Endothelial cell of umbilical vein (primary cell): ENCODE measurements around the gene KRTAP4-5. TPM values are rescaled to one million over a fixed set of nuclear protein-coding genes. Genes with fewer than 3 reads are reported as not detected.
"Not testable (repeated sequence)": the region's sequence is repeated elsewhere in the genome, so short reads cannot be mapped to it uniquely, and the experiment has no call there.

Experiments used
- BruUV-seq: library from RNA; stranded (reverse); fragments of 400-500 nt; replicated peaks from 2 replicates; lab custom pipeline; 2021; lab: Mats Ljungman, UMichigan
- CTCF ChIA-PET: fragments of 300-600, 350-600 bp; sonication (Branson Sonifier 250); formaldehyde crosslinking; loops from one replicate; lab custom pipeline; 2021; ENCODE audit warnings: antibody characterized with exemption, inconsistent platforms; lab: Charles Lee
- POLR2A ChIA-PET: fragments of 300-600, 350-600 bp; sonication (Branson Sonifier 250); formaldehyde crosslinking; loops from one replicate; lab custom pipeline; 2021; ENCODE audit warnings: antibody characterized with exemption, inconsistent platforms; lab: Charles Lee
- DNase-seq: peaks from one replicate; pipeline ENCODE4 v3.0.0-alpha.2; 2011; ENCODE audit warnings: low read depth, low spot score
- FAIRE-seq: peaks from 2 replicates; lab custom pipeline; 2011; peaks lifted over from hg19 to GRCh38; lab: Jason Lieb, UNC
- H2AFZ ChIP-seq: 2 replicates; pipeline ENCODE4 v1.6.0; 2012; ENCODE audit warnings: low read depth, low read length, control low read depth, inconsistent platforms
- H3K27ac ChIP-seq: 2 replicates; pipeline ENCODE4 v1.5.1; 2011; ENCODE audit warnings: low read depth, mild to moderate bottlenecking, control low read depth, low read length, moderate library complexity; ENCODE audit not compliant: insufficient read depth
- H3K27me3 ChIP-seq, 2 experiments: 2 replicates each; pipeline versions ENCODE4 v1.6.0 to v1.6.1; 2011; ENCODE audit warnings: low read length in 2 of 2, mixed read lengths in 1 of 2; ENCODE audit not compliant: control insufficient read depth in 2 of 2, insufficient read depth in 2 of 2
- H3K36me3 ChIP-seq, 2 experiments: 2 replicates in 1 of 2; 3 replicates in 1 of 2; pipeline ENCODE4 v1.5.1; 2011; ENCODE audit warnings: low read length in 2 of 2, mild to moderate bottlenecking in 1 of 2, moderate library complexity in 1 of 2; ENCODE audit not compliant: control insufficient read depth in 2 of 2, insufficient read depth in 2 of 2; ENCODE audit errors: extremely low read depth in 1 of 2
- H3K4me1 ChIP-seq: 3 replicates; pipeline ENCODE4 v1.5.1; 2011; ENCODE audit warnings: mild to moderate bottlenecking, low read length; ENCODE audit not compliant: control insufficient read depth, insufficient read depth; ENCODE audit errors: extremely low read depth
- H3K4me2 ChIP-seq: 2 replicates; pipeline ENCODE4 v1.6.1; 2011; ENCODE audit warnings: low read length, control low read depth, mixed read lengths; ENCODE audit not compliant: insufficient read depth
- H3K4me3 ChIP-seq, 3 experiments: fragments of 200-600 bp in 1 of 3; sonication (generic), shearing (Covaris generic) in 1 of 3; replicated peaks in 1 of 3; 2 replicates each; pipeline ENCODE4 v1.5.1; 2011 to 2016; ENCODE audit warnings: control low read depth in 3 of 3, low read length in 3 of 3, mild to moderate bottlenecking in 2 of 3, inconsistent platforms in 1 of 3, low read depth in 1 of 3, moderate library complexity in 1 of 3; ENCODE audit not compliant: insufficient read depth in 1 of 3
- H3K79me2 ChIP-seq: 2 replicates; pipeline ENCODE4 v1.6.0; 2012; ENCODE audit warnings: low read length, inconsistent platforms; ENCODE audit not compliant: control insufficient read depth, insufficient read depth
- H3K9ac ChIP-seq: replicated peaks from 2 replicates; pipeline ENCODE3; 2011; ENCODE audit warnings: low read length, control low read depth; ENCODE audit not compliant: insufficient read depth; ENCODE audit errors: extremely low read depth
- H3K9me1 ChIP-seq: replicated peaks from 3 replicates; pipeline ENCODE4 v1.6.0; 2011; ENCODE audit warnings: mild to moderate bottlenecking, low read length; ENCODE audit not compliant: control insufficient read depth, insufficient read depth; ENCODE audit errors: extremely low read depth
- H3K9me3 ChIP-seq: replicated peaks from 2 replicates; pipeline ENCODE4 v1.5.1; 2012; ENCODE audit warnings: low read length, inconsistent platforms; ENCODE audit not compliant: control insufficient read depth, insufficient read depth
- H4K20me1 ChIP-seq: replicated peaks from 2 replicates; pipeline ENCODE3; 2011; ENCODE audit warnings: mild to moderate bottlenecking, low read length; ENCODE audit not compliant: control insufficient read depth, insufficient read depth; ENCODE audit errors: extremely low read depth
- EZH2 ChIP-seq: IDR thresholded peaks from 2 replicates; pipeline ENCODE4 v1.6.1; 2012; ENCODE audit warnings: borderline replicate concordance, low read depth, mild to moderate bottlenecking, moderate library complexity, low read length, inconsistent platforms; ENCODE audit not compliant: severe bottlenecking
- FOS ChIP-seq: IDR thresholded peaks from 2 replicates; pipeline ENCODE4 v1.6.1; 2011; ENCODE audit warnings: mild to moderate bottlenecking, low read length, moderate library complexity, borderline replicate concordance; ENCODE audit not compliant: insufficient read depth
- GATA2 ChIP-seq: IDR thresholded peaks from 2 replicates; pipeline ENCODE4 v1.7.0; 2011; ENCODE audit warnings: low read depth, mild to moderate bottlenecking, moderate library complexity, mixed read lengths, low read length; ENCODE audit not compliant: insufficient read length, insufficient read depth
- JUN ChIP-seq: IDR thresholded peaks from 2 replicates; pipeline ENCODE4 v1.6.1; 2011; ENCODE audit warnings: borderline replicate concordance, low read depth; ENCODE audit not compliant: insufficient read length, insufficient read depth
- MYC ChIP-seq: IDR thresholded peaks from one replicate; pipeline ENCODE4 v1.6.1; 2011; ENCODE audit warnings: mild to moderate bottlenecking, low read depth, low read length
- POLR2A ChIP-seq: IDR thresholded peaks from 2 replicates; pipeline ENCODE4 v1.6.1; 2012; ENCODE audit warnings: low read depth, mild to moderate bottlenecking, control low read depth, low read length
- POLR2AphosphoS5 ChIP-seq: IDR thresholded peaks from 2 replicates; pipeline ENCODE4 v1.6.1; 2012; ENCODE audit warnings: low read depth, mild to moderate bottlenecking, control low read depth, low read length, moderate library complexity; ENCODE audit not compliant: insufficient read depth
- dilution Hi-C: fragments of 300-500 bp; cut with MboI; formaldehyde crosslinking; loops from one replicate; pipeline ENCODE4 v1.15.0; 2019; ENCODE audit warnings: low sequenced_read_pairs; ENCODE audit not compliant: extremely low pct_ligation_motif_present
- intact Hi-C: fragments of 100-400 bp; cut with micrococcal nuclease; formaldehyde crosslinking; loops from one replicate; pipeline ENCODE4 v1.10.0; 2022
- polyA plus RNA-seq, 4 experiments: library from polyadenylated mRNA; depleted of rRNA in 3 of 4; stranded (reverse) in 3 of 4; unstranded in 1 of 4; fragments of >200 nt; gene quantifications; 2 replicates each; pipeline versions ENCODE4 v1.2.1 to v1.2.3, GENCODE V29; 2011 to 2012; ENCODE audit warnings: missing spikeins in 1 of 4
- total RNA-seq: library from RNA; stranded (reverse); gene quantifications from 2 replicates; pipeline ENCODE4 v1.2.3, GENCODE V29; 2021
- TF ChIP-seq, protein P1 (sequence below), 2 donors: IDR thresholded peaks; 1 replicate in 1 of 2; 2 replicates in 1 of 2; pipeline ENCODE4 v1.5.1; 2011; ENCODE audit warnings: low read length in 2 of 2, mild to moderate bottlenecking in 2 of 2, moderate library complexity in 2 of 2, control low read depth in 1 of 2, inconsistent platforms in 1 of 2, low read depth in 1 of 2; ENCODE audit not compliant: insufficient read depth in 1 of 2; ENCODE audit errors: extremely low read depth in 1 of 2
- TF ChIP-seq, protein P2 (sequence below): IDR thresholded peaks from 2 replicates; pipeline ENCODE4 v1.6.1; 2011; ENCODE audit not compliant: insufficient read depth, insufficient read length

The KRTAP4-5 gene
- total and polyA plus RNA-seq, 2 donors (not counting 3 experiments of a cell fraction or from before 2014, with no cell fraction given): not detected

DNA sequence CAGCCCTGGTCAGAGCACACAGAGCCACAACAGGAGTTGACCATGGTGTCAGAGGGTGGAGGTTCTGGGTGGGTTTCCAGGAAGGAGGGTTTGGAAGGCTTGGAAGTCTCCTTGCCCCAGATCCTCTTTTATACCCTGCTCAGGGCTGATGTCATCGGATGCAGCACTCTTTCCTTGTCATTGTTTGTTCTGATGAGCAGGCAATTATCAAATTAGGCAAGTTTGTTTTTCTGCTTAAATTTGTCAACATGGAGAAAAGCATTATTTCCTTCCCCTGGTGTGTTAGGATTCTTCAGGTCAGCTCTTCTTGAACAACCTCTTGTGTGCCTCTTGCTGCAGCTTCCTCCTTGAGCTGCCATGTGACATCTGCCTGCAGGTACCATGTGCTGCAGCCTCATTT lies 11.0 kb upstream of the KRTAP4-5 start, which contains the start of gene KRTAP4-4:
TSS of gene KRTAP4-4 (minus strand) at position 101 of the 400 bp plus-strand sequence. CDS start at position 44, 57 bp downstream.
- DNase-seq (no peak), FAIRE-seq (no peak)
- dilution Hi-C loops: no loop called here
- ChIA-PET CTCF (interaction anchor here (1.4 kb wide), 1 partner anchor 15 kb away, joined by 3 read pairs; no protein-coding TSS in a partner anchor), POLR2A (no interaction called here)
- Histone ChIP-seq H3K4me1 (no peaks in the 10 kb centered on the region), H3K27ac (no peak within 1 kb of the TSS), H3K4me3 (no peak within 1 kb of the TSS), H3K79me2 (no peaks in the 10 kb centered on the region), H3K27me3 (no peaks in the 10 kb centered on the region), H2AFZ (no peak within 1 kb of the TSS), H3K36me3 (no peaks in the 10 kb centered on the region), H3K4me2 (no peak within 1 kb of the TSS), H3K9me3 (no peaks in the 10 kb centered on the region), H4K20me1 (no peaks in the 10 kb centered on the region), H3K9ac (no peak within 1 kb of the TSS), H3K9me1 (no peaks in the 10 kb centered on the region)
- TF ChIP-seq MYC (no peak), POLR2A (no peak), JUN (no peak), GATA2 (no peak), EZH2 (no peak), FOS (no peak), POLR2AphosphoS5 (no peak)
- TF ChIP-seq, protein P1, sequence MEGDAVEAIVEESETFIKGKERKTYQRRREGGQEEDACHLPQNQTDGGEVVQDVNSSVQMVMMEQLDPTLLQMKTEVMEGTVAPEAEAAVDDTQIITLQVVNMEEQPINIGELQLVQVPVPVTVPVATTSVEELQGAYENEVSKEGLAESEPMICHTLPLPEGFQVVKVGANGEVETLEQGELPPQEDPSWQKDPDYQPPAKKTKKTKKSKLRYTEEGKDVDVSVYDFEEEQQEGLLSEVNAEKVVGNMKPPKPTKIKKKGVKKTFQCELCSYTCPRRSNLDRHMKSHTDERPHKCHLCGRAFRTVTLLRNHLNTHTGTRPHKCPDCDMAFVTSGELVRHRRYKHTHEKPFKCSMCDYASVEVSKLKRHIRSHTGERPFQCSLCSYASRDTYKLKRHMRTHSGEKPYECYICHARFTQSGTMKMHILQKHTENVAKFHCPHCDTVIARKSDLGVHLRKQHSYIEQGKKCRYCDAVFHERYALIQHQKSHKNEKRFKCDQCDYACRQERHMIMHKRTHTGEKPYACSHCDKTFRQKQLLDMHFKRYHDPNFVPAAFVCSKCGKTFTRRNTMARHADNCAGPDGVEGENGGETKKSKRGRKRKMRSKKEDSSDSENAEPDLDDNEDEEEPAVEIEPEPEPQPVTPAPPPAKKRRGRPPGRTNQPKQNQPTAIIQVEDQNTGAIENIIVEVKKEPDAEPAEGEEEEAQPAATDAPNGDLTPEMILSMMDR (IDR thresholded peaks at IDR 0.05; ENCODE audit: extremely low read depth in 1 of 2, insufficient read depth in 1 of 2, low read depth in 1 of 2, low read length in 2 of 2): no peak
- TF ChIP-seq, protein P2, sequence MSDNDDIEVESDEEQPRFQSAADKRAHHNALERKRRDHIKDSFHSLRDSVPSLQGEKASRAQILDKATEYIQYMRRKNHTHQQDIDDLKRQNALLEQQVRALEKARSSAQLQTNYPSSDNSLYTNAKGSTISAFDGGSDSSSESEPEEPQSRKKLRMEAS: no peak
- intact Hi-C loops: no loop called here
- no TSS peak for BruUV-seq

DNA sequence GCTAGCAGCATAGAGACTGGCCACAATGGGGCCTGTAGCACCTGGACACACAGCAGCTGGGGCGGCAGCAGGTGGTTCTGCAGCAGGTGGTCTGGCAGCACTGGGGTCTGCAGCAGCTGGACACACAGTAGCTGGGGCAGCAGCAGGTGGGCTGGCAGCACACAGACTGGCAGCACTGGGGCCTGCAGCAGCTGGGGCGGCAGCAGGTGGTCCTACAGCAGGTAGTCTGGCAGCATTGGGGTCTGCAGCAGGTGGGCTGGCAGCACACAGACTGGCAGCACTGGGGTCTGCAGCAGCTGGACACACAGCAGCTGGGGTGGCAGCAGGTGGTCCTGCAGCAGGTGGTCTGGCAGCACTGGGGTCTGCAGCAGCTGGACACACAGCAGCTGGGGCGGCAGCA lies 10.6 kb upstream of the KRTAP4-5 start:
- FAIRE-seq, dilution Hi-C loops: not testable (repeated sequence)
- CTCF ChIA-PET: interaction anchor here (1.4 kb wide), 1 partner anchor 14 kb away, joined by 3 read pairs; no protein-coding TSS in a partner anchor

More for the DNA sequence above, 10.6 kb upstream of the KRTAP4-5 start:
- H3K9me1 ChIP-seq, H3K9me3 ChIP-seq, H3K27me3 ChIP-seq, H3K79me2 ChIP-seq, H3K4me2 ChIP-seq, intact Hi-C loops, H3K4me1 ChIP-seq, BruUV-seq, H4K20me1 ChIP-seq, H3K36me3 ChIP-seq, DNase-seq, H2AFZ ChIP-seq, POLR2A ChIA-PET, H3K27ac ChIP-seq, H3K9ac ChIP-seq, H3K4me3 ChIP-seq: not testable (repeated sequence)
